ENCODE results near the gene HIF1A. TPM values are rescaled to one million over a fixed set of nuclear protein-coding genes. Genes with fewer than 3 reads are reported as not detected.

The HIF1A gene
- total RNA-seq, 1 donor from 2014 or later = 87.0 TPM

GRCh38 chr14:61659582-61659981 is 35.7 kb upstream of the HIF1A start:
- no peaks in the 10 kb centered on the region for H3K36me3 ChIP-seq
- no peak overlapping the region for H3K4me3 ChIP-seq
- peaks cover 5 to 14% of the 10 kb centered on the region in 2 donors for H3K4me1 ChIP-seq
- no peak overlapping the region for H3K27ac ChIP-seq
- no peaks in the 10 kb centered on the region for H3K9me3 ChIP-seq
- intact Hi-C loops (cut with DNase I) = no loop called here
- TF ChIP-seq CTCF (IDR thresholded peaks at IDR 0.05) = no peak
- no peak for DNase-seq (ENCODE audit: low spot score in 2 of 2)
- H3K27me3 ChIP-seq = no peaks in the 10 kb centered on the region

- intact Hi-C loops (cut with DNase I) = no loop called here
- H3K36me3 ChIP-seq = no peaks in the 10 kb centered on the region
- H3K9me3 ChIP-seq = no peaks in the 10 kb centered on the region
- H3K27ac ChIP-seq = peak overlapping the region; percentile 47 to 52
- H3K27me3 ChIP-seq = no peaks in the 10 kb centered on the region
- DNase-seq (ENCODE audit: low spot score in 2 of 2) = no peak
- peaks cover 5 to 14% of the 10 kb centered on the region in 2 donors for H3K4me1 ChIP-seq
- H3K4me3 ChIP-seq = peak overlapping the region in 1 of 2 donors; percentile 10
- no peak for TF ChIP-seq CTCF (IDR thresholded peaks at IDR 0.05)
Measured at GRCh38 chr14:61661471-61662400, 33.6 kb upstream of the HIF1A start.

DNA sequence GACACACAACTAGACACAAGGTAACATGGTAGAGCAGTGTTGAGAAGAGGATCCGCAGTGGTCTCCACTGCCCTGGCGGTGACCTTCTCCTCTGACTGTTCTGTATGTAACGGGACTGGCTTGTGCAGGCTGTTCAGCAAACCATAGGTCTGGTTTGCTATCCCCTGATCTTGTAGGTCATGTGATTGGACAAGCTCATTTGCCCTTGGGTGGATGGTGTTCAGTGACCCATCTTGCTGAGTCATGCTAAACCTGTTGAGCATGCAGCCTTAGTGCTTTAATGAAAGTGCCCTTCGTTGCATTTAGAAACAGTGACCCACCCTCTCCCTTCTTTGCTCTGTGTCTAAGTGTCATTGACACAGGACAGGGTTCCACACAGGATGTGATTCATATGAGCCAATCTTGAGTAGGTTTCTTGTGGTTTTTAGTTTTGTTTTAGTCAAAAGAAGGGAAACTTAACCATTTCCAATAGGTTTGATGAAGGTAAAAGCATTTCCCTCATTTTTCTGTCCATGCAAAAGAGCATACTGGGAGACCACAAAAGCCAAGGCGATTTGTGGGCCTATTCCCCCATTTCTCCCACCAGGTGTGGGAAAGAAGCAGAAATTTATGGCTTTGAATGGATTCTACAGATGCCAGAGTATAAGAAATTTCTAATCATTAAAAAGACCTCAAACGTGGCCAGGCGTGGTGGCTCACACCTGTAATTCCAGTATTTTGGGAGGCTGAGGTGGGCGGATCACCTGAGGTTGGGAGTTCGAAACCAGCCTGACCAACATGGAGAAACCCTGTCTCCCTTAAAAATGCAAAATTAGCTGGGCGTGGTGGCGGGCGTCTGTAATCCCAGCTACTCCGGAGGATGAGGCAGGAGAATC is 32.6 kb upstream of the HIF1A start:
- H3K4me3 ChIP-seq = no peak overlapping the region
- H3K4me1 ChIP-seq = peaks cover 5 to 14% of the 10 kb centered on the region in 2 donors
- no peak for TF ChIP-seq CTCF (IDR thresholded peaks at IDR 0.05)
- intact Hi-C loops (cut with DNase I) = no loop called here
- no peaks in the 10 kb centered on the region for H3K36me3 ChIP-seq
- H3K9me3 ChIP-seq = no peaks in the 10 kb centered on the region
- DNase-seq (ENCODE audit: low spot score in 2 of 2) = peak in 1 of 2 donors; percentile 12
- H3K27me3 ChIP-seq = no peaks in the 10 kb centered on the region
- peak overlapping the region; percentile 47 to 52 for H3K27ac ChIP-seq

DNA sequence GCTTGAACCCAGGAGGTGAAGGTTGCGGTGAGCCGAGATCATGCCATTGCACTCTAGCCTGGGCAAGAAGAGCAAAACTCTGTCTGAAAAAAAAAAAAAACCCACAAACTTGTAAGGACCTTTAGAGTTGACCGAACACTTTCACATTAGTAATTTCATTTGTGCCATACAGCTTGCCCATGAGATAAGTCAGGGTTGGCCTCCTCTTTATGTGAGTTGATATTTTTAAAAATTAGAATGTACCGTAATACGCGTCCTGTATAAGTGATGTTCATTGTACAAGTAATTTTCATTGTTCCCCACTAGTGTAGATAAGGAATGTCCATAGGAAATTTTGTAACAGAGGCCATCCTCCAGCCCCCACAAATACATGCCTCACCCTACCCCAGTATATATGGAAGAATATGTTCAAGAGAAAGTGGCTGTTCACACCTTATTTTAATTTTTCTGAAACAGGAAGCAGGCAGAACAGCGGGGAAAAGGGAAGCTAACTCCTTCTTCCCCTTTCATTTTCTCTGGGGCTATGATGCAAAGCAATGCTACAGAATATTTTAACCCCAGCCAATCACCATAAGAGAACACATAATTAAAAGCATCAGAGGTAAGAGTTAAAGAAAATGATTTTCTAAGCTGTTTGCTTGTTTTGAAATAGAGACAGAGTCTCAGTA is 31.9 kb upstream of the HIF1A start:
- H3K9me3 ChIP-seq = no peaks in the 10 kb centered on the region
- TF ChIP-seq CTCF (IDR thresholded peaks at IDR 0.05) = no peak
- H3K27me3 ChIP-seq = no peaks in the 10 kb centered on the region
- H3K36me3 ChIP-seq = no peaks in the 10 kb centered on the region
- no peak overlapping the region for H3K27ac ChIP-seq
- peaks cover 5 to 14% of the 10 kb centered on the region in 2 donors for H3K4me1 ChIP-seq
- no peak for DNase-seq (ENCODE audit: low spot score in 2 of 2)
- H3K4me3 ChIP-seq = no peak overlapping the region
- intact Hi-C loops (cut with DNase I) = no loop called here

GRCh38 chr14:61668282-61668681 is 27.0 kb upstream of the HIF1A start:
- no peak overlapping the region for H3K27ac ChIP-seq
- H3K4me3 ChIP-seq = no peak overlapping the region
- no peaks in the 10 kb centered on the region for H3K27me3 ChIP-seq
- H3K4me1 ChIP-seq = no peaks in the 10 kb centered on the region
- no peaks in the 10 kb centered on the region for H3K9me3 ChIP-seq
- no peak for DNase-seq (ENCODE audit: low spot score in 2 of 2)
- no peak for TF ChIP-seq CTCF (IDR thresholded peaks at IDR 0.05)
- intact Hi-C loops (cut with DNase I) = no loop called here
- H3K36me3 ChIP-seq = no peaks in the 10 kb centered on the region

Data from ascending aorta (tissue), 2 donors.